Measurements from ENCODE around the gene KRT39.
"Not testable (repeated sequence)": the region's sequence is repeated elsewhere in the genome, so short reads cannot be mapped to it uniquely, and the experiment has no call there.

KRT39 gene

GRCh38 chr17:40937384-40937819, 29.3 kb downstream of the KRT39 start, which contains the start of gene KRT23:
KRT23 (minus strand) TSS chr17:40937646; CDS start chr17:40936603, 1,043 bp downstream.
- DNase-seq: no peak

GRCh38 chr17:40936976-40937375, 29.8 kb downstream of the KRT39 start:
- DNase-seq: no peak

DNA sequence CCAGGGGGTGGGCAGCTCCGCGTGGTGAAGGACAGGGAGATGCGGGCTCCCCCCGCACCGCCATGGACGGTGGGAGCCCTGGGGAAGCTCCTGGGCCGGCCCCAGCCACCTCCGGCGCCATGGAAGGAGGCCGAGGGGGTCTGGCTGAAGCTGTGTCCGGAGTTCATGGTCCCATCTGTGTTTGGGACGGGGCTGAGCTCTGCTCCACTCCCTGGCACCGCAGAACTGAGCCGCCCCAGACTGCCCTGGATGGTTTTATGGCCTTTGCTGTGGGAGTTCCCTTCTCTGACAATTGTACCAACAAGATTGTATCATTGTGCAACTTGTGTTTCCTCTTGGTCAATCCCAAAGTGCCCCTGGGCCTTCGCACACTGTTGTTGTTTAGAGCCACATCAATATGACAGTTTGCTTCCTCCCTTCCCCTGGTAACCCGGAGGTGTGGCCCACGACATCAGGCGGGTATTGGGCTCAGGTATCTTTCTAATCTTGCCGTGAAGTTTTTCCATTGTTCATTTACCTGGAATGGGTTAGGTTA, 30.2 kb downstream of the KRT39 start:
- no peak for DNase-seq

- DNase-seq: no peak
Measured at GRCh38 chr17:40935624-40936023, 31.1 kb downstream of the KRT39 start.

- no peak for DNase-seq
Measured at GRCh38 chr17:40932608-40933007, 34.1 kb downstream of the KRT39 start.

DNA sequence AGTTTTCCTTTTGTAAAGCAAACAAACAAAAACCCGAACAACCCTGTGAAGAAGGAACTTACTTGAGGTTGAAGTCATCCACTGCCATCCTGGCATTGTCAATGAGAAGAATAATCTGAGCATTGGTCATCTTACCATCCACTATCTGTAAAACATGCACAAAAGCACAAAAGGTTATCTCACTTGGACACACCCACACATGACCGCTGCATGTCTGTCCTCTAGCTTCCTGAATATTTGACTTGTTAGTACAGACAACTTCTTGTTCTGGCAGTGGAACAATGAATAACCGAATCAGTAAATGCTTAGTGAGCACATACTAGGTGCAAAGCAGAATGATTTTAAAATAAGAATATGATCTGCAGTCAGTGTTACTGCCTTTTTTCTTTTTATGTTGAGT, 35.4 kb downstream of the KRT39 start:
- DNase-seq: no peak

DNA sequence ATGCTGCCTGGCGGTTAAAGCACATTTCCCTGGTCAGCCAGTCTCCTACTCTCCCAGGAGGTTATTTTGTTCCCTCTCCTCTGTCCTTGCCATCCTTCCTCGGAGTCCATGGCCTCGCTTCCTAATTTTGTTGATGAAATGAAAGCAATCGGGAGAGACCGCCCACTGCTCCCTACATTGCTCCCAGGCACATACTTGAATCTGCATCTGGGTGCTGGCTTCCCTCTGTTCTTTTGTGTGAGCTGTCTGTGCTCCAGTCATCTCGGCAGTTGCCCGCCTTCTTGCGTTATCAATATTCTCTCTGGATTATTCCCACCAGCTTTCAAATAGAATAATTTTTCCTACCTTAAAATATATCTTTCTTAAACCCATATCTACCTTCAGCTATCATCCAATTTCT, 40.4 kb downstream of the KRT39 start:
- no peak for DNase-seq

- DNase-seq: no peak
Measured at GRCh38 chr17:40922239-40922638, 44.5 kb downstream of the KRT39 start.

DNA sequence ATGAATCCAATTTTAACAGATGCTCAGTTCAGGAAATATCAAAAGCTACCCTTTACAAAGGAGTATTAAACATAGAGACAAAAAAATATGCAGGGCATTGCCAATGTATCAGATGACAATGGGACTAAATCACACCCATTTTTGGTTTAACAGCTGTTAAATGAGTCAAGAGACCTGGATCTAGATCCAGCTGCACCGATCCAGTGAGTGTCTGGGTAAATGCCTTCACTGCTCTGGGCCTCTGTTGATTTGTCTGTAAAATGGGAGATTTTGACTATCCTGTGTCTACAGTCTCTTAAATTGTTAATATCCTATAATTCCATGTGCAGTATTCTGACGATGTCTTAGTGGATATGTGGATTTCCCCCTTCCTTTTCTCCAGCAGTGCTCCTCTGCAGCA, 45.7 kb downstream of the KRT39 start:
- DNase-seq: no peak

DNA sequence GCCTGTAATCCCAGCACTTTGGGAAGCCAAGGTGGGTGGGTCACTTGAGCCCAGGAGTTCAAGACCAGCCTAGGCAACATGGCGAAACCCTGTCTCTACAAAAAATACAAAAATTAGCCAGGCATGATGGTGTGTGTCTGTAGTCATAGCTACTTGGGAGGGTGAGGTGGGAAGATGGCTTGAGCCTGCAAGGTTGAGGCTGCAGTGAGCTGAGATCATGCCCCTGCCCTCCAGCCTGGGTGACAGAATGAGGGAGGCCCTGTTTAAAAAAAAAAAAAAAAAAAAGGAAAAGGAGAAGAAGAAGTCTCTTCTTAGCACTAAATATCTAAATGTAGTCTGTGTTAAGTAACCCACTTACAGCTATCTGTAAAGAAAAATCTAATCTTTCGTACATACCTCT, 49.6 kb downstream of the KRT39 start:
- not testable (repeated sequence) for DNase-seq

- DNase-seq: no peak
Measured at GRCh38 chr17:40916366-40916765, 50.4 kb downstream of the KRT39 start.

- DNase-seq: no peak
Measured at GRCh38 chr17:40915721-40916256, 51.0 kb downstream of the KRT39 start.

- DNase-seq: no peak
Measured at GRCh38 chr17:40915199-40915661, 51.5 kb downstream of the KRT39 start.

DNA sequence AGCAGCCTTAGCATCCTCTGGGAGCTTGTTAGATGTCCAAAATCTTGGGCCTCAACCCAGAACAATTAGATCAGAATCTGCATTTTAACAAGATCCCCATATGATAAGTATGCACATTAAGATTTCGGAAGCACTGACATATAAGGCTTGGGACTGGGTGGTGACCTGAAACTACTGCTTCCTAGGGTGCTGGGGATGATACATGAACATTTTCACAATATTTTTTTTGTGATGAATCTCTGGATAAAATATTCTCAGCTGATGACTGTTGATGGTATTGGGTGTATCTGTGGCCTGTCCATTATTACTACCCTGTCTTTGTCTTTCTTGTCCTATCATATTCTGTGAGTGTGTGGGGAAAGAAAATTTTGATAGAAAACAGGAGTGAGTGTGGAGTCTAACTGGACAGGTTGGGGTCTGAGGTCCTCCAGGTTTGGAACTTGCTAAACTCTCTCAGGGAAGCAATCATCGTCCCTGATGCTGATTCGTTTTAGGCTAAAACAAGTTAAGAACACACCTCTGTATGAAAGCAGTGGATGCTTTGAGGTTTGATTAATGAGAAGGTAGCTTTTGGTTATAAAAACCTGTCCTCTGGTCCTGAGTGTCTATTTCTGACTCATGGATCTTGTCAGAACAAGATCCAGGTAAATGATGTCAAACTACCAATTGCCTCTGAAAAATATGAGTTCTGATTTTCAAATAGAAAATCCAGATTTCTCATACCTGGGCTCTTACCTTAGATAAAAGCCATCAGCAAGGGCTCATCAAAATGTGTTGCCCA, 52.5 kb downstream of the KRT39 start:
- no peak for DNase-seq

- DNase-seq: no peak
Measured at GRCh38 chr17:40912486-40913210, 54.1 kb downstream of the KRT39 start.

DNA sequence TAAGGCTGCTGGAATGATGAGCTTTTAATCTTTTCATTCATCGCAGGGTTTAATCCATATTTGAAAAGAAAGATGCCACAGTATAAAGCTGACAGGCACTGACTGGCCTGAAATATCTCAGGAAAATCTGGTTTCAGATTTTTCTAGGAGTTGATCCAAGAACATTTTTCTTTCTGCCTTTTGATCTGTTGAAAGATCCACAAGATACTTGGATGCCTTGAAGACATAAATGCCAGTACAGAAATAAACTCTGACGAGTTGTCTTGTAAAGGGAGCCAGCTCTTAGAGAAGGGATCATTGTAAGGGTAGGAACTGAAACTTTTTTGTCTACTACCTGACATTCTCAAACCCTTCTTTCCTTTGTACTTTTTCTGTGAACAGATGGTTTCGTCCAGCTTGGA, 56.3 kb downstream of the KRT39 start:
- no peak for DNase-seq

DNA sequence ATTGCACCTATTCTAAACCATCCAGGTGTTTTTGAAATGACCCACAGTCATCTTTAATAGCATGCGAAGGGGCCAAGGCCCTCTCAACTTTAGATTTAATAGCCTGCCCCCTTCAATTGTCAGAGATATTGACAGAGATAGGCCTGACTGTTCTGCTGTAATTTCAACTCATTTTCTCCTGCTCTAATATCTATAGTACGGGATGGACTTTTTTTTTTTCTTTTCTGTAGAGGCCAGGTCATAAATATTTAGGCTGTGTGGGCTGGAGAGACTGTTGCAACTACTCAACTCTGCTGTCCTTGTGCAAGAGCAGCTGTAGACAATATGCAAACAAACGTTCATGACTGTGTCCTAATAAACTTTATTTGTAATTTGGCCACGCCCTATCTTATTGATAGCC, 57.0 kb downstream of the KRT39 start:
- no peak for DNase-seq

- peak; percentile 57 to 58 for DNase-seq
Measured at GRCh38 chr17:40909351-40909750, 57.4 kb downstream of the KRT39 start.

Data from activated CD4-positive, alpha-beta T cell treated with anti-CD3 and anti-CD28 coated beads, Interleukin-2, amount 50 U/mL, for 4 hours (primary cell).